ENCODE data around the gene IRX5. TPM values are rescaled to one million over a fixed set of nuclear protein-coding genes. Genes with fewer than 3 reads are reported as not detected.

The IRX5 gene
- total and polyA plus RNA-seq, 2 of the 4 experiments (the other 2 are of a cell fraction) = not detected

GRCh38 chr16:54882556-54882955, 48.1 kb upstream of the IRX5 start (continued):
- TF ChIP-seq CHD1 (IDR thresholded peaks at IDR 0.05; ENCODE audit: low read depth, low read length) (no peak), ELK1 (IDR thresholded peaks at IDR 0.05; ENCODE audit: borderline replicate concordance, low read depth, low read length) (no peak), POLR2A (IDR thresholded peaks at IDR 0.05; ENCODE audit: low read depth, low read length) (no peak), NFE2L2 (IDR thresholded peaks at IDR 0.05; ENCODE audit: low read depth, low read length) (no peak), CEBPB (IDR thresholded peaks at IDR 0.05; ENCODE audit: low read depth, low read length) (no peak)

GRCh38 chr16:54883358-54883757, 47.3 kb upstream of the IRX5 start:
- Histone ChIP-seq H4K20me1 (ENCODE audit: insufficient read depth, low read length) (no peaks in the 10 kb centered on the region), H3K4me2 (ENCODE audit: low read depth, low read length) (no peak overlapping the region), H3K27ac (ENCODE audit: insufficient read depth, low read length) (no peak overlapping the region), H3K9ac (ENCODE audit: low read depth, low read length) (no peak overlapping the region), H3K27me3 (ENCODE audit: control insufficient read depth, insufficient read depth, low read length) (no peaks in the 10 kb centered on the region), H2BK120ac (ENCODE audit: low read depth, low read length) (no peak overlapping the region), H3K4me3 (ENCODE audit: insufficient read depth, low read depth, low read length) (no peak overlapping the region), H3K4ac (ENCODE audit: low read depth, low read length) (no peak overlapping the region), H3K9me3 (ENCODE audit: control insufficient read depth, insufficient read depth, low read length) (peaks cover 6% of the 10 kb centered on the region), H3K79me1 (ENCODE audit: low read depth in 1 of 2, low read length in 2 of 2) (no peaks in the 10 kb centered on the region), H4K5ac (ENCODE audit: low read depth, low read length) (no peak overlapping the region), H2AFZ (replicated peaks; ENCODE audit: low read length, poor library complexity) (no peak overlapping the region), H3K14ac (replicated peaks; ENCODE audit: low read depth, low read length) (no peak overlapping the region), H4K8ac (ENCODE audit: low read depth in 2 of 2, low read length in 2 of 2) (no peak overlapping the region), H2BK15ac (ENCODE audit: low read depth, low read length) (no peak overlapping the region), H3K18ac (ENCODE audit: low read depth, low read length) (no peak overlapping the region), H2BK20ac (ENCODE audit: low read depth, low read length) (no peak overlapping the region), H2AK5ac (ENCODE audit: low read depth, low read length) (no peak overlapping the region), H3K9me1 (ENCODE audit: insufficient read depth, low read length) (no peaks in the 10 kb centered on the region), H3K4me1 (ENCODE audit: control insufficient read depth, insufficient read depth, low read length) (no peaks in the 10 kb centered on the region), H2AK9ac (replicated peaks; ENCODE audit: low read depth, low read length, poor library complexity) (no peak overlapping the region), H3K56ac (ENCODE audit: extremely low read depth, insufficient read depth, low read length) (no peak overlapping the region), H4K91ac (ENCODE audit: insufficient read depth, low read depth, low read length) (no peak overlapping the region), H3K36me3 (ENCODE audit: control insufficient read depth, insufficient read depth, low read length) (no peaks in the 10 kb centered on the region), H2BK5ac (ENCODE audit: low read depth, low read length, poor library complexity, severe bottlenecking) (no peak overlapping the region), H3K23ac (ENCODE audit: low read depth, low read length) (no peak overlapping the region)
- intact Hi-C loops (cut with micrococcal nuclease) (no loop called here), in situ Hi-C loops (cut with MboI; ENCODE audit: low sequenced_read_pairs) (no loop called here), dilution Hi-C loops (cut with HindIII; ENCODE audit: low sequenced_read_pairs, unreplicated experiment) (no loop called here)
- DNase-seq (no peak), ATAC-seq (ENCODE audit: low read depth) (no peak)
- WGBS, 2 experiments (ENCODE audit: extremely low coverage in 2 of 2, insufficient read length in 1 of 2) = no CpG with 5 or more reads among the region's 1 CpG
- CTCF ChIA-PET = no interaction called here
- no TSS peak for BruUV-seq (replicated peaks)
- POLR2A ChIA-PET (ENCODE audit: unreplicated experiment) = no interaction called here
- TF ChIP-seq MAZ (IDR thresholded peaks at IDR 0.05; ENCODE audit: borderline replicate concordance, low read depth, low read length) (no peak), SMC3 (IDR thresholded peaks at IDR 0.05; ENCODE audit: low read depth, low read length) (no peak), CHD1 (IDR thresholded peaks at IDR 0.05; ENCODE audit: low read depth, low read length) (no peak), USF2 (IDR thresholded peaks at IDR 0.05; ENCODE audit: low read depth, low read length) (no peak), CTCF (conservative IDR thresholded peaks at IDR 0.05; ENCODE audit: low read depth, low read length) (no peak), RAD21 (IDR thresholded peaks at IDR 0.05; ENCODE audit: low read length) (no peak), MXI1 (IDR thresholded peaks at IDR 0.05; ENCODE audit: borderline replicate concordance, low read depth, low read length) (no peak), RFX5 (IDR thresholded peaks at IDR 0.05; ENCODE audit: low read depth, low read length) (no peak), POLR2A (IDR thresholded peaks at IDR 0.05; ENCODE audit: low read depth, low read length) (no peak), FOS (IDR thresholded peaks at IDR 0.05; ENCODE audit: low read depth, low read length) (no peak), CEBPB (IDR thresholded peaks at IDR 0.05; ENCODE audit: low read depth, low read length) (no peak), MAFK (IDR thresholded peaks at IDR 0.05; ENCODE audit: low read depth, low read length) (no peak)

Data from IMR-90 (cell line).